Left ventricle myocardium inferior (tissue), 1 donor: Measurements from ENCODE around the gene SHROOM1. TPM values are rescaled to one million over a fixed set of nuclear protein-coding genes. Genes with fewer than 3 reads are reported as not detected.

Experiments
- DNase-seq: peaks from one replicate; pipeline ENCODE4 v3.0.0-alpha.2; 2020
- H3K27ac ChIP-seq: fragments of 200-600 bp; replicated peaks from 2 replicates; pipeline ENCODE4 v1.8.0; 2021
- H3K27me3 ChIP-seq: fragments of 200-600 bp; 2 replicates; pipeline ENCODE4 v1.8.0; 2021; ENCODE audit warnings: low read depth
- H3K36me3 ChIP-seq: fragments of 200-600 bp; 2 replicates; pipeline ENCODE4 v1.8.0; 2021
- H3K4me1 ChIP-seq: fragments of 200-600 bp; 2 replicates; pipeline ENCODE4 v1.8.0; 2021
- H3K4me3 ChIP-seq: fragments of 200-600 bp; 2 replicates; pipeline ENCODE4 v1.8.0; 2021; ENCODE audit warnings: mild to moderate bottlenecking, moderate library complexity
- H3K9me3 ChIP-seq: fragments of 200-600 bp; replicated peaks from 2 replicates; pipeline ENCODE4 v1.8.0; 2021
- intact Hi-C: fragments of 100-400 bp; cut with micrococcal nuclease; formaldehyde crosslinking; loops from one replicate; pipeline ENCODE4 v1.11.0; 2022
- total RNA-seq: library from RNA; stranded (reverse); fragmentation: NEBNext Ultra II Directional; extraction: Animal tissue kit (Norgen Biotek cat#: 25700); gene quantifications from one replicate; pipeline ENCODE4 v1.2.1, GENCODE V29; 2021
- TF ChIP-seq, protein P1 (sequence below): fragments of 200-600 bp; IDR thresholded peaks from 2 replicates; pipeline ENCODE4 v1.8.0; 2021; ENCODE audit warnings: antibody characterized with exemption, mild to moderate bottlenecking, borderline replicate concordance
- donor health status: DM: no; HTN: yes; CAD: no; lungs with severe emphysema.

The SHROOM1 gene
- total RNA-seq, 1 donor from 2014 or later: 4.9 TPM

DNA sequence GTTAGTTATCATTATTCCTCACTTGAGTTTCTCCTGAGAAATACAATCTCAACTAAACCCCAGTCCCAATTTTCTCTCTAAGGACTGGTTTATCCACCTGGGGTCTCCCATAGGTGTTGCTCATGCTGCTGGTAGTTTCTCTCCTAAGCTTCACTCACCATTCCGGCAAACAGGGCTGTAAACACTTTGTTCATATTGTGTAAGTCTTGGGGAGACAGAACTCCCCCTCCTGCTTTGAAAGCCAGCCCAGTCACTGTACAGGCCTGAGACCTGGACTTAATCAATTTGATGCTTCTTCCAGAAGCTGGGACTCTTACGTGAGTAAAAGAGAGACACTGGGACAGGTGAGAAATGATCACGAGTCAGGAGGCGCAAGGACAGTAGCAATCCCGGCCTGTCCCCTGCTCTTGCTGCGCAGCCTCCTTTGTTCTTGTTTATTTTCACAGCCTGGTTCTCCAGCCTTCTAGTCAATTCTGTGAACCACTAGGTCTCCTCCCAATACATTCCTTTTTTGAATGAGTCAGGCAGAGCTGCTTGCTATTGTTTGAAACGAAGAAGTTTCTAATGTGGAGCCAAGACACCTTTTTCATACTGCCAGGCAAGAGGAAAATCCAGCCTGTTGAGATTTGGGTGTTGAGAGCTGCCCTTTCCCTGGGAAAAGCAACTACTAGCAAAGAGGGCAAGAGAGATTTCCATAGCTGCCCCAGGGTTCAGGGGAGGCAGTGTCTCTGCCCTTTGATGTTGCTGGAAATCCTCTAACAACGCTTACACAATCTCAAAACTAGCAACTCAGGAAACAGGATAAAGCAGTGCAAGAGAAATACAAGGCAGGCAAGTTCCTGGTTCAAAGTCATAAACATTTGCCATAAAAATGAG lies 9.2 kb upstream of the SHROOM1 start:
- H3K27me3 ChIP-seq: no peaks in the 10 kb centered on the region
- H3K27ac ChIP-seq: peak overlapping the region; percentile 60
- DNase-seq: no peak
- no peak overlapping the region for H3K4me3 ChIP-seq
- H3K4me1 ChIP-seq: peaks cover 14% of the 10 kb centered on the region
- intact Hi-C loops: no loop called here
- TF ChIP-seq, protein P1, sequence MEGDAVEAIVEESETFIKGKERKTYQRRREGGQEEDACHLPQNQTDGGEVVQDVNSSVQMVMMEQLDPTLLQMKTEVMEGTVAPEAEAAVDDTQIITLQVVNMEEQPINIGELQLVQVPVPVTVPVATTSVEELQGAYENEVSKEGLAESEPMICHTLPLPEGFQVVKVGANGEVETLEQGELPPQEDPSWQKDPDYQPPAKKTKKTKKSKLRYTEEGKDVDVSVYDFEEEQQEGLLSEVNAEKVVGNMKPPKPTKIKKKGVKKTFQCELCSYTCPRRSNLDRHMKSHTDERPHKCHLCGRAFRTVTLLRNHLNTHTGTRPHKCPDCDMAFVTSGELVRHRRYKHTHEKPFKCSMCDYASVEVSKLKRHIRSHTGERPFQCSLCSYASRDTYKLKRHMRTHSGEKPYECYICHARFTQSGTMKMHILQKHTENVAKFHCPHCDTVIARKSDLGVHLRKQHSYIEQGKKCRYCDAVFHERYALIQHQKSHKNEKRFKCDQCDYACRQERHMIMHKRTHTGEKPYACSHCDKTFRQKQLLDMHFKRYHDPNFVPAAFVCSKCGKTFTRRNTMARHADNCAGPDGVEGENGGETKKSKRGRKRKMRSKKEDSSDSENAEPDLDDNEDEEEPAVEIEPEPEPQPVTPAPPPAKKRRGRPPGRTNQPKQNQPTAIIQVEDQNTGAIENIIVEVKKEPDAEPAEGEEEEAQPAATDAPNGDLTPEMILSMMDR: no peak
- H3K9me3 ChIP-seq: no peaks in the 10 kb centered on the region
- no peaks in the 10 kb centered on the region for H3K36me3 ChIP-seq

DNA sequence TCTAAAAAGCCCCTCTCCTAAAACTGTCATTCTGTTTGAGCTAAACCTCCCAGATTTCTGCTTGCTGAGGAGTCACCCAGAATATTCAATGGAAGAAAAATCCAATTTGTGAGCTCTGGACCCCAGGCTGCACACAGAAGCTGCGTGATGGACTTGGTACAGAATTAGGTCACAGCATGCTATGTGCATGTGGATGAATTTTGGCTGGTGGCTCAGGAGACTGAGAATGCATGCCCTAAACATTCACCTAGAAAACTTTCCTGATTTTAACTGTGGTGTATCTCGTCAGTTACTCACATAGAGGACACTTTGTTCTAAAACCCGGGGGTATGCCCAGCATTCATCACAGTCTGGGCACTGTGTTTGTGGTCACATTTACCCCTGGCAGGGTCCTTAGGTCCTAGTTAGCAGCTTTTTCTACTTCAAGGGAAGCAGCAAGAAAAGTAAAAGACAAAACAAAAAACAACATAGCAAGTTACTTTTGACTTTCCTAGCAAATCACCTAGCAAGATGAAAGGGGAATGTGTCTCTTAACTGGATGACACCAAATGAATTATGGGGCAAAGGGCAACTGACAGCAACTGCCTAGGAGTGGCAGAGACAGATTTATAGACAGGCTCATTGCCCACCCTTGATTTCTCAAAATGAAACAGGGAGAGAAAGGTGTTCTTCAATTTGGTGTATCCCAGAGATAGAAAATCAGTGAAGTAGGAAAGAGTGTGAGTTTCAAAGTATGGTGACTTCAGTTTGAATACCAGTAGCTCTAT lies 8.3 kb upstream of the SHROOM1 start:
- no peak for DNase-seq
- Histone ChIP-seq H3K4me1 (peaks cover 14% of the 10 kb centered on the region), H3K27me3 (no peaks in the 10 kb centered on the region), H3K36me3 (no peaks in the 10 kb centered on the region), H3K27ac (peak overlapping the region; percentile 60), H3K9me3 (no peaks in the 10 kb centered on the region), H3K4me3 (no peak overlapping the region)
- TF ChIP-seq, protein P1: no peak
- intact Hi-C loops: no loop called here

DNA sequence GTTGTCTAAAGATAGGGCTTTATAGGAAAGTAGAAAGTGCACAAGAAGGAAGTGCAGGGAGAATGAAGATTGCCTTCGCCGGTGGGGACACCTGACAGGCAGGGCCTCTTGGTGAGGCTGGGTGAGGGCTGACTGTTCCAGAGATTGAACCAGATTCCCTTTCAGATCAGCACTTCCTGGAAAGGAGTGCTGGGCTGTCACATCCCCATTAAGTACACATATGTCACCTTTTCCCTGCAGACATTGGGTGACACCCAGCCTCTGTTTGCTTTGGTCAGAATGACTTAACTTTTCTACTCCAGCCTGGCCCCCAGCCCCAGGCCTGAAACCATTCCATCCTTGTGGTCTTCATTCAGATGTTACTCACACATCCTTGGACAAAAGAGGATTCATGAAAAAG lies 7.4 kb upstream of the SHROOM1 start:
- Histone ChIP-seq H3K27ac (no peak overlapping the region), H3K36me3 (no peaks in the 10 kb centered on the region), H3K4me1 (peaks cover 14% of the 10 kb centered on the region), H3K9me3 (no peaks in the 10 kb centered on the region), H3K27me3 (no peaks in the 10 kb centered on the region), H3K4me3 (no peak overlapping the region)
- intact Hi-C loops: no loop called here
- TF ChIP-seq, protein P1: no peak
- no peak for DNase-seq

DNA sequence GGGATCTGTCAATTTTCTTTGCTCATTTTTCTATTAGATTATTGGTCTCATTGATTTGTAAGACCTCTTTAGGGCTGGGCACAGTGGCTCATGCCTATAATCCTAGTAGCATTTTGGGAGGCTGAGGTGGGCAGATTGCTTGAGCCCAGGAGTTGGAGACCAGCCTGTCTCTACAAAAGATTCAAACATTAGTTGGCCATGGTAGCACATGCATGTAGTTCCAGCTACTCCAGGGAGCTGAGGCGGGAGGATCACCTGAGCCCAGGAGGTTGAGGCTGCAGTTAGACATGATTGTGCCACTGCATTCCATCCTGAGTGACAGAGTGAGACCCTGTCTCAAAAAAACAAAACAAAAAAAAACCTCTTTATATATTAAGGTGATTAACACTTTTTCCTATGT lies 6.4 kb upstream of the SHROOM1 start:
- no peak overlapping the region for H3K4me3 ChIP-seq
- TF ChIP-seq, protein P1: no peak
- no peak overlapping the region for H3K27ac ChIP-seq
- no peaks in the 10 kb centered on the region for H3K36me3 ChIP-seq
- H3K27me3 ChIP-seq: no peaks in the 10 kb centered on the region
- intact Hi-C loops: no loop called here
- peaks cover 14% of the 10 kb centered on the region for H3K4me1 ChIP-seq
- no peak for DNase-seq
- H3K9me3 ChIP-seq: no peaks in the 10 kb centered on the region

DNA sequence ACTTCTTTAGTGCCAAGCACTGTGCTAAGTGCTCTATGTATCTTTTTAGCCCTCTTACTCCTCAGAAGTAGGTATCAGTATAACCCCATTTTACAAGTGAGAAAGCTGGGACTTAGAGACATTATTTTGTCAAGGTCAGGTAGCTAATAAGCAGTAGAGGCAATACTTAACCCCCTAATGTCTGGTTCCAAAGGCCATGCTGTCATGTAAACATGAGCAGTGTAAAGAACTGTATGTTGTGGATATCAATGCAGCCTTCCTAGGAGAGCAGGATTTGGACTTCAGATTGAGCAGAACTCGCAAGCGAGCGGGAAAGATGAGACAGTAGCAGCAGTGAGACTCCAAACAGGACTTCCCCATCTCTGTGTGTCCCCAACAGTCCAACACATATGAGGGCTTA lies 3.6 kb upstream of the SHROOM1 start:
- Histone ChIP-seq H3K27ac (no peak overlapping the region), H3K4me3 (no peak overlapping the region), H3K27me3 (no peaks in the 10 kb centered on the region), H3K36me3 (no peaks in the 10 kb centered on the region), H3K9me3 (no peaks in the 10 kb centered on the region), H3K4me1 (peaks cover 21% of the 10 kb centered on the region)
- TF ChIP-seq, protein P1: no peak
- DNase-seq: no peak
- intact Hi-C loops: no loop called here
